ENCODE measurements around the gene MOSPD3.

DNA sequence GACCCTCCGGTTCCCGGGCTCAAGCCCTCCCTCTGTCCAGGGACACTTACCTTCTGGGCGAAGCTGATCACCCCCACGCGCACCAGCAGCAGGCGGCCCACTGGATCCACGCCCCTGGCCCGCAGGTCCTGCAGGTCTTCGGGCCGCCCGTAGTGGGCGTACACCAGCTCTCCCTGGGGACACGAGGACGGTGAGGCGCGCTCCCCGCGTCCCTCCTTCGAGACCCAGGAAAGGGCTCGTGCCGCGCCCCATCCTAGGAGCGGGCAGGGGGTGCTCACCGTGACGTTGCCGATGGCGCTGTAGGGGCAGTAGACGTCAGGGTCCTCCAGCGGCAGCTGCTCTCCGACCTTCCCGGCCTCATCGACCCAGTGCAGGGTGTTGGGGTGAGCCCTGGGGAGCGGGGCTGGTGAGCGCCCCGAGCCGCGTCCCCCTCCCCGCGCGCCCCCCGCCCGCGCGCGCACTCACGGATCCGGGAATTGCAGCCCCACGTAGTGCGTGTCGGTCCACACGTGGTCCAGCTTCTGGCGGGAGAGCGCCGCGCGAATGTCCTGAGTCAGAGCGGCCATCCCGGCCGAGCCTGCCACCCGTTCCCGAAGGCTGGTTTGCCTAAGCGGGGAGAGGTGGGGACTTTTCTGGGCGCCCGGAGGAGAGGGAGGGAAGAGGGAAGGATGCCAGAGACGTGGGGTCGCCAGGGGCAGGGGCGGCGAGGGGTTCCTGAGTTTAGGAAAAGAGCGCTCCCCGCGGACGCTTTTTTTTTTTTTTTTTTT is 20.8 kb downstream of the MOSPD3 start:
- TF ChIP-seq, protein P1, sequence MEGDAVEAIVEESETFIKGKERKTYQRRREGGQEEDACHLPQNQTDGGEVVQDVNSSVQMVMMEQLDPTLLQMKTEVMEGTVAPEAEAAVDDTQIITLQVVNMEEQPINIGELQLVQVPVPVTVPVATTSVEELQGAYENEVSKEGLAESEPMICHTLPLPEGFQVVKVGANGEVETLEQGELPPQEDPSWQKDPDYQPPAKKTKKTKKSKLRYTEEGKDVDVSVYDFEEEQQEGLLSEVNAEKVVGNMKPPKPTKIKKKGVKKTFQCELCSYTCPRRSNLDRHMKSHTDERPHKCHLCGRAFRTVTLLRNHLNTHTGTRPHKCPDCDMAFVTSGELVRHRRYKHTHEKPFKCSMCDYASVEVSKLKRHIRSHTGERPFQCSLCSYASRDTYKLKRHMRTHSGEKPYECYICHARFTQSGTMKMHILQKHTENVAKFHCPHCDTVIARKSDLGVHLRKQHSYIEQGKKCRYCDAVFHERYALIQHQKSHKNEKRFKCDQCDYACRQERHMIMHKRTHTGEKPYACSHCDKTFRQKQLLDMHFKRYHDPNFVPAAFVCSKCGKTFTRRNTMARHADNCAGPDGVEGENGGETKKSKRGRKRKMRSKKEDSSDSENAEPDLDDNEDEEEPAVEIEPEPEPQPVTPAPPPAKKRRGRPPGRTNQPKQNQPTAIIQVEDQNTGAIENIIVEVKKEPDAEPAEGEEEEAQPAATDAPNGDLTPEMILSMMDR (IDR thresholded peaks at IDR 0.05): peak; percentile 28 to 45 (median 30)
- no peak for TF ChIP-seq POLR2AphosphoS5 (IDR thresholded peaks at IDR 0.05)
- no peak for TF ChIP-seq POLR2A (IDR thresholded peaks at IDR 0.05; ENCODE audit: low read depth)

Measured in esophagus muscularis mucosa (tissue), 3 donors.